ENCODE measurements around the gene AGBL3. TPM values are rescaled to one million over a fixed set of nuclear protein-coding genes. Genes with fewer than 3 reads are reported as not detected.

The AGBL3 gene
- total and polyA plus RNA-seq, 4 donors: 0.67 to 3.1 (median 1.8) TPM

DNA sequence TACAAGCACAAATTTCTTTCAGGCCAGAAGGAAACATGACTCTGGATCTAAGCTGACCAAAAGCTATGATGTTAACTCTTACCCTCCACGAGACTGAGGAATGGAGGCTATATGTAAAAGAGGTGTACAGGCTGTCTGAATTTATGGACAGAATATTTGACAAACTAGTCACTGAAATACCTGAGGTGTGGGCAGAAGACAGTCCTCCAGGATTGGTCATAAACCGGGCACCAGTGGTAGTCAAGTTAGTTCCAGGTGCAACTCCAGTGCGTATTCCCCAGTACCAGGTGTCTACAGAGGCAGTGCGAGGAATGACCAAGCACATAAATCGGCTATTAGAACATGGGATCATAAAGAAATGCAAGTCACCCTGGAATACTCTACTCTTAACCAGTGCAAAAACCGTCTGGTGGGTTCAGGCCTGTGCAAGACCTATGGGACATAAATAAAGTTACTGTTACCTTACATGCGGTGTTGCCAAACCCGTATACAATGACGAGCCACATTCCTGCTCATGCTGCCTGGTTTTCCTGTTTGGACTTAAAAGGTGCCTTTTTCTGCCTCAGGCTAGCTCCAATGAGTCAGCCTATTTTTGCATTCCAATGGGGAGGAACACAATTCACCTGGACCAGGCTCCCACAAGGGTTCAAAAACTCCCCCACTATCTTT lies 190.9 kb downstream of the AGBL3 start:
- TF ChIP-seq HNF4A (conservative IDR thresholded peaks at IDR 0.05) (no peak), SP1 (IDR thresholded peaks at IDR 0.05) (no peak), HNF4G (IDR thresholded peaks at IDR 0.05) (no peak), JUND (IDR thresholded peaks at IDR 0.05) (no peak), GABPA (IDR thresholded peaks at IDR 0.05 in 1 of 2, conservative IDR thresholded peaks at IDR 0.05 in 1 of 2) (no peak), FOXA1 (IDR thresholded peaks at IDR 0.05) (no peak), RXRA (IDR thresholded peaks at IDR 0.05) (no peak), TAF1 (conservative IDR thresholded peaks at IDR 0.05) (no peak), FOXA2 (IDR thresholded peaks at IDR 0.05) (no peak), YY1 (IDR thresholded peaks at IDR 0.05) (no peak), EGR1 (IDR thresholded peaks at IDR 0.05; ENCODE audit: low read depth in 2 of 2) (no peak)
- TF ChIP-seq, protein P1, sequence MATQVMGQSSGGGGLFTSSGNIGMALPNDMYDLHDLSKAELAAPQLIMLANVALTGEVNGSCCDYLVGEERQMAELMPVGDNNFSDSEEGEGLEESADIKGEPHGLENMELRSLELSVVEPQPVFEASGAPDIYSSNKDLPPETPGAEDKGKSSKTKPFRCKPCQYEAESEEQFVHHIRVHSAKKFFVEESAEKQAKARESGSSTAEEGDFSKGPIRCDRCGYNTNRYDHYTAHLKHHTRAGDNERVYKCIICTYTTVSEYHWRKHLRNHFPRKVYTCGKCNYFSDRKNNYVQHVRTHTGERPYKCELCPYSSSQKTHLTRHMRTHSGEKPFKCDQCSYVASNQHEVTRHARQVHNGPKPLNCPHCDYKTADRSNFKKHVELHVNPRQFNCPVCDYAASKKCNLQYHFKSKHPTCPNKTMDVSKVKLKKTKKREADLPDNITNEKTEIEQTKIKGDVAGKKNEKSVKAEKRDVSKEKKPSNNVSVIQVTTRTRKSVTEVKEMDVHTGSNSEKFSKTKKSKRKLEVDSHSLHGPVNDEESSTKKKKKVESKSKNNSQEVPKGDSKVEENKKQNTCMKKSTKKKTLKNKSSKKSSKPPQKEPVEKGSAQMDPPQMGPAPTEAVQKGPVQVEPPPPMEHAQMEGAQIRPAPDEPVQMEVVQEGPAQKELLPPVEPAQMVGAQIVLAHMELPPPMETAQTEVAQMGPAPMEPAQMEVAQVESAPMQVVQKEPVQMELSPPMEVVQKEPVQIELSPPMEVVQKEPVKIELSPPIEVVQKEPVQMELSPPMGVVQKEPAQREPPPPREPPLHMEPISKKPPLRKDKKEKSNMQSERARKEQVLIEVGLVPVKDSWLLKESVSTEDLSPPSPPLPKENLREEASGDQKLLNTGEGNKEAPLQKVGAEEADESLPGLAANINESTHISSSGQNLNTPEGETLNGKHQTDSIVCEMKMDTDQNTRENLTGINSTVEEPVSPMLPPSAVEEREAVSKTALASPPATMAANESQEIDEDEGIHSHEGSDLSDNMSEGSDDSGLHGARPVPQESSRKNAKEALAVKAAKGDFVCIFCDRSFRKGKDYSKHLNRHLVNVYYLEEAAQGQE (IDR thresholded peaks at IDR 0.05): no peak
- TF ChIP-seq, protein P2, sequence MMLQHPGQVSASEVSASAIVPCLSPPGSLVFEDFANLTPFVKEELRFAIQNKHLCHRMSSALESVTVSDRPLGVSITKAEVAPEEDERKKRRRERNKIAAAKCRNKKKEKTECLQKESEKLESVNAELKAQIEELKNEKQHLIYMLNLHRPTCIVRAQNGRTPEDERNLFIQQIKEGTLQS (IDR thresholded peaks at IDR 0.05): no peak
- TF ChIP-seq, protein P3, sequence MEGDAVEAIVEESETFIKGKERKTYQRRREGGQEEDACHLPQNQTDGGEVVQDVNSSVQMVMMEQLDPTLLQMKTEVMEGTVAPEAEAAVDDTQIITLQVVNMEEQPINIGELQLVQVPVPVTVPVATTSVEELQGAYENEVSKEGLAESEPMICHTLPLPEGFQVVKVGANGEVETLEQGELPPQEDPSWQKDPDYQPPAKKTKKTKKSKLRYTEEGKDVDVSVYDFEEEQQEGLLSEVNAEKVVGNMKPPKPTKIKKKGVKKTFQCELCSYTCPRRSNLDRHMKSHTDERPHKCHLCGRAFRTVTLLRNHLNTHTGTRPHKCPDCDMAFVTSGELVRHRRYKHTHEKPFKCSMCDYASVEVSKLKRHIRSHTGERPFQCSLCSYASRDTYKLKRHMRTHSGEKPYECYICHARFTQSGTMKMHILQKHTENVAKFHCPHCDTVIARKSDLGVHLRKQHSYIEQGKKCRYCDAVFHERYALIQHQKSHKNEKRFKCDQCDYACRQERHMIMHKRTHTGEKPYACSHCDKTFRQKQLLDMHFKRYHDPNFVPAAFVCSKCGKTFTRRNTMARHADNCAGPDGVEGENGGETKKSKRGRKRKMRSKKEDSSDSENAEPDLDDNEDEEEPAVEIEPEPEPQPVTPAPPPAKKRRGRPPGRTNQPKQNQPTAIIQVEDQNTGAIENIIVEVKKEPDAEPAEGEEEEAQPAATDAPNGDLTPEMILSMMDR (IDR thresholded peaks at IDR 0.05; ENCODE audit: low read depth, low read length, missing input control): no peak
- peak; percentile 17 for DNase-seq (ENCODE audit: low spot score)
- Histone ChIP-seq H3K9ac (ENCODE audit: low read depth in 1 of 2, low read length in 2 of 2) (no peak overlapping the region), H3K36me3 (ENCODE audit: control insufficient read depth in 4 of 4, insufficient read depth in 3 of 4, low read depth in 1 of 4, low read length in 3 of 4) (peaks cover 0 to 12% (median 5%) of the 10 kb centered on the region in 4 donors), H3K27ac (ENCODE audit: low read depth in 1 of 2, low read length in 2 of 2) (no peak overlapping the region), H3K9me3 (ENCODE audit: control insufficient read depth in 4 of 4, low read length in 3 of 4) (peaks cover 0 to 5% (median 1%) of the 10 kb centered on the region in 4 donors), H3K4me3 (ENCODE audit: low read depth in 1 of 3, low read length in 3 of 3) (no peak overlapping the region), H3K27me3 (ENCODE audit: control insufficient read depth in 4 of 4, insufficient read depth in 4 of 4, low read length in 3 of 4) (no peaks in the 10 kb centered on the region), H3K4me1 (ENCODE audit: control insufficient read depth in 4 of 4, insufficient read depth in 4 of 4, low read length in 3 of 4) (no peaks in the 10 kb centered on the region)
- 96% methylated on average over 9 of the region's 9 CpGs for WGBS

DNA sequence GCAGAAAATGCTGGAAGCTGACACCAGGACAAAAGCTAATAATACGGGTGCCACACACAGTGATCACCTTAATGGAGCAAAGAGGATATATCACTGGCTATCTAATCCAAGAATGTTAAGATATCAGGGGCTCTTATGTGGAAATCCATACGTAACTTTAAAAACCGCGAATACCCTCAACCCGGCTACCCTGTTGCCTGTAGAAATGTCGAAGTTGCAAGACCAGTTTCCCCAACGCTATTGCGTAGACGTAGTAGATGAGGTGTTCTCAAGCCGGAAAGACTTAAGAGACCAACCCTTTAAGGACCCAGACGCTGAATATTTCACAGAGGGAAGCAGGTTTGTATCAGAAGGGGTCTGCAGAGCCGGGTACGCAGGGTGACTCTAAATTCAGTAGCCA lies 192.1 kb downstream of the AGBL3 start:
- no peaks in the 10 kb centered on the region for H3K4me1 ChIP-seq (ENCODE audit: control insufficient read depth in 4 of 4, insufficient read depth in 4 of 4, low read length in 3 of 4)
- H3K36me3 ChIP-seq (ENCODE audit: control insufficient read depth in 4 of 4, insufficient read depth in 3 of 4, low read depth in 1 of 4, low read length in 3 of 4): peaks cover 0 to 22% (median 7%) of the 10 kb centered on the region in 4 donors
- no peak overlapping the region for H3K4me3 ChIP-seq (ENCODE audit: low read depth in 1 of 3, low read length in 3 of 3)
- no peaks in the 10 kb centered on the region for H3K27me3 ChIP-seq (ENCODE audit: control insufficient read depth in 4 of 4, insufficient read depth in 4 of 4, low read length in 3 of 4)
- TF ChIP-seq NR2F2 (IDR thresholded peaks at IDR 0.05) (no peak), SP1 (IDR thresholded peaks at IDR 0.05) (no peak), YY1 (IDR thresholded peaks at IDR 0.05) (no peak)
- TF ChIP-seq, protein P3 (IDR thresholded peaks at IDR 0.05; ENCODE audit: low read depth, low read length, missing input control): no peak
- TF ChIP-seq, protein P1 (IDR thresholded peaks at IDR 0.05): no peak
- 90% methylated on average over 13 of the region's 13 CpGs for WGBS
- no peak overlapping the region for H3K9ac ChIP-seq (ENCODE audit: low read depth in 1 of 2, low read length in 2 of 2)
- H3K27ac ChIP-seq (ENCODE audit: low read depth in 1 of 2, low read length in 2 of 2): no peak overlapping the region
- H3K9me3 ChIP-seq (ENCODE audit: control insufficient read depth in 4 of 4, low read length in 3 of 4): peaks cover 0 to 5% (median 1%) of the 10 kb centered on the region in 4 donors
- peak; percentile 16 for DNase-seq (ENCODE audit: low spot score)

Measured in liver (tissue), 9 donors.